ENCODE data around the gene CCDC78. TPM values are rescaled to one million over a fixed set of nuclear protein-coding genes. Genes with fewer than 3 reads are reported as not detected.

Gene CCDC78
- 1.9 and 4.9 TPM in 2 replicates for total RNA-seq

DNA sequence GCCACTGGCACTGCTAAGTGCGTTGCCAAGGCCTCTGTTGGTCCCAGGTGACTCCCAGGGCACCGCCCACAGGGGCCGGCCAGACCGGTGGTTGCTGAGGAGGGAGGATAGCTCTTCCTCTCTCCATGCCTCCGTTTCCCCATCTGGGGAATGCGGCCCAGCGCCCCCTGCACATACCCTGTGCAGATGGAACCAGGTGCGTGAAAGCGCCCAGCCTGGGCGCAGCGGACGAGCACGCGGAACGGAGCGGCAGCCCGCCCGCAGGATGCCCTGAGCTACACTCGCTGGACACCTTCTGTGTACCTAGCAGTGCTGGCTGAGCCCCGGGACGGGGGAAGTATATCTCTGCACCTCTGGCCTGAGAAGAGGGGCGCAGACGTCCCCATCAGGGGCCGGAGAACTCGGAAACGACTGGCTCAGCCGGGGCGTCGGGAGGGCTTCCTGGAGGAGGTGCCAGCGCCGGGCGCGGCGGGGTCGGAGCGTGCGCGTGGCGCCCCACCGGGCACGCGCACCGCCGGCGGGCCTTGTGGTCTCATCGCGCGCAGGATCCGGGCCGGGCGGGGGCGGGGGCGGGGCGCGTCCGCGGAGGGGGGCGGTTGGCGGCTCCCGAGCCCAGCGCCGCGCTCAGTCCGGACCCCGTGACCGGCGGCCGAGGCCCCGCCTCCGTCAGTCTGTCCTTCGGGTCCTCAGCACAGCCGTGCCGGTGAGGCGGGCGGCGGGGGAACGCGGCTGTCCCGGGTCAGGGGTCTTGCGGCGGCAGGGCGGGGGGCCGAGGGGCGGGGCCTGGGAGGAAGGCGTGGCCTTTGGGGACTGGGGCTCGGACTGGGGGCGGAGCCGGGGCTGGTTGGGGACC lies at the start of gene CCDC78, which contains the start of gene HAGHL:
Gene CCDC78 (minus strand): TSS at position 6 of the 853 bp plus-strand sequence. CDS start 76 bp downstream, outside the sequence.
Gene HAGHL (plus strand): TSS at position 669 of the 853 bp plus-strand sequence. CDS start 404 bp downstream, outside the sequence.
- H3K4me3 ChIP-seq (ENCODE audit: low read depth, low read length) = peak within 1 kb of the TSS; percentile 81
- TF ChIP-seq, protein P1, sequence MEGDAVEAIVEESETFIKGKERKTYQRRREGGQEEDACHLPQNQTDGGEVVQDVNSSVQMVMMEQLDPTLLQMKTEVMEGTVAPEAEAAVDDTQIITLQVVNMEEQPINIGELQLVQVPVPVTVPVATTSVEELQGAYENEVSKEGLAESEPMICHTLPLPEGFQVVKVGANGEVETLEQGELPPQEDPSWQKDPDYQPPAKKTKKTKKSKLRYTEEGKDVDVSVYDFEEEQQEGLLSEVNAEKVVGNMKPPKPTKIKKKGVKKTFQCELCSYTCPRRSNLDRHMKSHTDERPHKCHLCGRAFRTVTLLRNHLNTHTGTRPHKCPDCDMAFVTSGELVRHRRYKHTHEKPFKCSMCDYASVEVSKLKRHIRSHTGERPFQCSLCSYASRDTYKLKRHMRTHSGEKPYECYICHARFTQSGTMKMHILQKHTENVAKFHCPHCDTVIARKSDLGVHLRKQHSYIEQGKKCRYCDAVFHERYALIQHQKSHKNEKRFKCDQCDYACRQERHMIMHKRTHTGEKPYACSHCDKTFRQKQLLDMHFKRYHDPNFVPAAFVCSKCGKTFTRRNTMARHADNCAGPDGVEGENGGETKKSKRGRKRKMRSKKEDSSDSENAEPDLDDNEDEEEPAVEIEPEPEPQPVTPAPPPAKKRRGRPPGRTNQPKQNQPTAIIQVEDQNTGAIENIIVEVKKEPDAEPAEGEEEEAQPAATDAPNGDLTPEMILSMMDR (conservative IDR thresholded peaks at IDR 0.05; ENCODE audit: low read depth, low read length) = no peak
- DNase-seq (ENCODE audit: low read depth) = no peak

DNA sequence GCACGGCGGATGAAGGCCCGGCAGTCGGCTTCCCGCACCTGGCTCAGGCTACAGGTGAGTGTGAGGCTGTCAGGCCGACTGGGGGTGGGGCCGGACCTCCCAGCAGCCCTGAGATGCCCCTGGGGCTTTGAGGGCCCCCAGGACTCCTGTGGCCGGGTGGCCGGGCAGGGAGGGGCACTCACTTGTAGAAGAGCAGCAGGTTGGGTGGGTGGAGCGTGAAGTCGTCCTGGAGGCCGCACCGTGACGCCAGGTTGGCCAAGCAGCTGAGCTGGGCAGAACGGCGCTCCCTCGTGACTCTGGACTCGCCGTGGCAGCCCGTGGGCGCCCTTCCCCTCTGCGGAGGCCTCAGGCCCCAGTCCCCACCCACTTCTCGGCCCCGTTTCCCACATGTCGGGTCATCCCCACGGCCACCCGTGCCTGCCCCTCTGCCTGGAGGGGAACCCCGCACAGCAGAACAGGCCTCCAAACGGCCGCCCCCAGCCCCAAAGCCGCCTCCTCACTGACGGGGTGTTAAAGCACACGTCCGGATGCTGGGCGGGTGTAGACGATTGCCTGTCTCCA lies 49.1 kb upstream of the CCDC78 start:
- no peak overlapping the region for H3K4me3 ChIP-seq (ENCODE audit: low read depth, low read length)
- TF ChIP-seq, protein P1 (conservative IDR thresholded peaks at IDR 0.05; ENCODE audit: low read depth, low read length) = no peak
- no peak for DNase-seq (ENCODE audit: low read depth)

DNA sequence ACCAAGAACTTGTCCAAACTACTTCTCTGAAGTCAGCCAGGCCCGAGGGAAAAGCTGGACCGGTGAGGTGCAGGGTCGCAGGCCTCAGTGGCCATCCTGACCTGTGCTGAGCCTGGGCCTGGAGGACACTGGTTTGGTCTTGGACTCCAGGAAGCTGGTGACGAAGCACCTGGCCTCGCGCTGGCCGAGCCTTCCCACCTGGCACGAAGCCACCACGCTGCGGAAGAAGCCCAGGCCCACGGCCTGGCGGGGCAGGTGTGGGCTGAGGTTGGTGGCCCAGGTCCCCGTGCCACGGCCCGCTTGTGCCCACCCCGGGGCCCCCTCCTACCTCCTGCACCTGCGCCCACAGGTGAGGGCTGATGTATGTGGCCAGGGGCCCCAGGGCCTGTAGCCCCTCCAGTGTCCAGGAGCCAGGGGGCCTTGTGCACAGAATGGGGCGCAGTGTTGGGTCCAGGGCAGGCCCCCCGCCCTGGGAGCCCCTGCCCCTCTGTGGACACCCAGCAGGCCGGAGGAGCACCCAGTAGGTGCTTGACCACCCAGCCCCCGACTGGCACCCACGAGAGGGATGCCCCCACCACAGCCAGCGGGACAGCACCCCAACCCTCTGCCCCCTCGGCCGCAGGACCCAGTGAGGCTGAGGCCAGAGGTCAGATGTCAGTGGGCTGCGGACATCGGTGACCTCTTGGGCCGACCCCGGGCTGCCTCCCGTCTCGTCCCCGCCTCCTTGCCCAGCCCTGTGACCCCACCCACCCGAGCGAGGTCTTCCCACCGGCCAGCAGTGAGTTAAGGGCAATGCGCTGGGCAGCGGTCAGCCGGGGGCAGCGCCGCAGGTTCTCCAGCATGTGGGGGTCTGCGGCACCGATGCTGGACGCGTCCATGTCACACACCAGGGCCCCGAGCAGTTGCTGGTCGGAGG lies 48.1 kb upstream of the CCDC78 start:
- DNase-seq (ENCODE audit: low read depth) = no peak
- TF ChIP-seq, protein P1 (conservative IDR thresholded peaks at IDR 0.05; ENCODE audit: low read depth, low read length) = no peak
- H3K4me3 ChIP-seq (ENCODE audit: low read depth, low read length) = no peak overlapping the region

DNA sequence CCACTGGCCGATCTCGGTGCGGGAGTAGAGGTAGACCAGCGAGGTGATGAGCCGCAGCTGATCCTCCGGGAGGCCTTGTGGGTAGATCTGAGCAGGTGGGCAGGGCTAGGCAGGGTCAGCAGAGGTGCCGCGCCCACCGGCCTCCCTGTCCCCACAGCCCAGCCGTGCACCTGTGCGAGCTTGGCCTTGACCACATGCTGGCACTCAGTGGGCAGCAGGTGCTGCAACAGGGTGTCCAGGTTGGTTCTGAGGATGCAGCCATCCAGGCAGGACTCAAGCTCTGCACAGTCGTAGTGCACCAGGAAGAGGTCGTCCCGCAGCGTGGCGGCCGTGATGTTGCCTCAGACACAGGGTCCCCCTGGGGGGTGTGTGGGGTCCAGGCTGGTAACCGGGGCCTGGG lies 46.7 kb upstream of the CCDC78 start:
- DNase-seq (ENCODE audit: low read depth) = no peak
- TF ChIP-seq, protein P1 (conservative IDR thresholded peaks at IDR 0.05; ENCODE audit: low read depth, low read length) = no peak
- no peak overlapping the region for H3K4me3 ChIP-seq (ENCODE audit: low read depth, low read length)

DNA sequence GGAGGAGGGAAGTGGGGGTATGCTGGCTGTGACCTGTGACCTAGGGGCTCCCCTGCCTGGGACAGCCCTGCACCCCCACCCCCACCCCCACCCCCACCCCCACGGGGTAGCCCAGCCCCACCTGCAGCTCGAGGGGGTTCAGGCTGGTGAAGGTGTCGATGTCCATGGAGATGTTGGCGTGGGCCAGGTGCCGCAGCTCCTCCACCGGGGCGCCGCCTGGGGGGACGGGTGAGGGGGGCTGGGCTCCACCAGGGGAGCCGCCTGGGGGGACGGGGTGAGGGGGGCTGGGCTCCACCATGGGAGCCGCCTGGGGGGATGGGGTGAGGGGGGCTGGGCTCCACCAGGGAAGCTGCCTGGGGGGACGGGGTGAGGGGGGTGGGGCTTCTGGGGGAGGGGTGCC lies 44.2 kb upstream of the CCDC78 start:
- TF ChIP-seq, protein P1 (conservative IDR thresholded peaks at IDR 0.05; ENCODE audit: low read depth, low read length) = no peak
- no peak overlapping the region for H3K4me3 ChIP-seq (ENCODE audit: low read depth, low read length)
- no peak for DNase-seq (ENCODE audit: low read depth)

DNA sequence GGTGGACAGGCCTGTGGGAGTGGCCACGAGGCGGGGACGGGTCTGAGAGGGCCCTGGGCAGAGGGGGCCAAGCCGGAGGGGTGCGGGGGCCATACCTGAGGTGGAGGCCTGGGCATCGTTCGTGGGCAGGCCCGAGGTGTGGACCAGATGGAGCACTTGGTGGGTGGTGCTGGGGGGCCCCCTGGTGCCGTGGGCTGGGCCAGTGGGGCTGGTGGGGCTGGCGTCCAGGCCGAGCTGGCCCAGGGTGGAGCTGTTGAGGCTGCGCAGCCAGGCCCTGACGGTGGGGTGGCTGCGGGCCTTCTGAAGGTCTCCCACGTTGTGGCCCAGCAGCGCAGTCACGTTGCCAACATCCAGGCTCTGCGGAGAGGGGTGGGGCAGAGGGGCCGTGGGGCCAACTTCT lies 43.7 kb upstream of the CCDC78 start:
- DNase-seq (ENCODE audit: low read depth) = no peak
- no peak overlapping the region for H3K4me3 ChIP-seq (ENCODE audit: low read depth, low read length)
- TF ChIP-seq, protein P1 (conservative IDR thresholded peaks at IDR 0.05; ENCODE audit: low read depth, low read length) = no peak

Data from epithelial cell of proximal tubule (primary cell).